K562 (cell line): ENCODE results near the gene GNG7. TPM values are rescaled to one million over a fixed set of nuclear protein-coding genes. Genes with fewer than 3 reads are reported as not detected.
A peak's percentile ranks its signal among the peaks of the same experiment; 100 is the strongest.

Source experiments
- BHLHE40 ChIP-seq: IDR thresholded peaks from 2 replicates; pipeline ENCODE4 v1.6.1; 2011; ENCODE audit warnings: low read length, improper control_type of control experiment
- CTBP1 ChIP-seq: fragments of 450-650 bp; IDR thresholded peaks from 2 replicates; pipeline ENCODE4 v1.6.1; 2016; ENCODE audit warnings: borderline replicate concordance
- HDGF ChIP-seq: fragments of 450-650 bp; IDR thresholded peaks from 2 replicates; pipeline ENCODE4 v1.6.1; 2016
- KLF16 ChIP-seq: IDR thresholded peaks from 2 replicates; pipeline ENCODE4 v1.6.1; 2016; ENCODE audit warnings: antibody characterized with exemption
- MAFK ChIP-seq: IDR thresholded peaks from 2 replicates; pipeline ENCODE4 v1.6.1; 2011; ENCODE audit warnings: low read length, improper control_type of control experiment
- TEAD4 ChIP-seq, 2 experiments: sonication (generic) in 1 of 2; formaldehyde crosslinking in 1 of 2; IDR thresholded peaks; 2 replicates each; pipeline versions ENCODE4 v1.6.1 to v1.8.0; 2012 to 2022; ENCODE audit warnings: borderline replicate concordance in 1 of 2, inconsistent platforms in 1 of 2, low read length in 1 of 2, mild to moderate bottlenecking in 1 of 2, missing genetic modification reagents in 1 of 2
- polyA plus RNA-seq, 8 experiments: library from polyadenylated mRNA; depleted of rRNA in 4 of 8; stranded (reverse) in 5 of 8; unstranded in 3 of 8; fragments of >200 nt; fragmentation: Nextera tagmentation in 2 of 8; fragmentation: Illumina TruSeq in 1 of 8; extraction: Ambion mirVana in 2 of 8; extraction: Trizol in 1 of 8; gene quantifications; 2 replicates each; pipeline versions ENCODE4 v1.2.1 to v1.2.3, GENCODE V29; 2011 to 2014; ENCODE audit warnings: inconsistent platforms in 1 of 8, missing spikeins in 1 of 8
- total RNA-seq, 7 experiments: library from RNA; depleted of rRNA in 6 of 7; stranded (reverse); fragments of >200 nt in 6 of 7; fragmentation: Illumina TruSeq in 2 of 7; extraction: Trizol in 2 of 7; gene quantifications; 2 replicates each; pipeline versions ENCODE4 v1.2.1 to v1.2.3, GENCODE V29; 2011 to 2021; ENCODE audit warnings: low replicate concordance in 1 of 7
- TF ChIP-seq, protein P1 (sequence below), 2 experiments: fragments of 450-650 bp in 1 of 2; sonication (generic) in 1 of 2; formaldehyde crosslinking in 1 of 2; IDR thresholded peaks in 1 of 2; conservative IDR thresholded peaks in 1 of 2; 2 replicates each; pipeline versions ENCODE4 v1.6.1 to v1.8.1; 2016 to 2023; ENCODE audit warnings: mild to moderate bottlenecking in 2 of 2, moderate library complexity in 2 of 2, inconsistent platforms in 1 of 2, missing genetic modification reagents in 1 of 2
- TF ChIP-seq, protein P2 (sequence below): sonication (generic); formaldehyde crosslinking; IDR thresholded peaks from 2 replicates; pipeline ENCODE4 v1.9.0; 2022; ENCODE audit warnings: mild to moderate bottlenecking, missing genetic modification reagents

Gene GNG7
- total and polyA plus RNA-seq, 9 of the 15 experiments (the other 6 are each of a cell fraction or from before 2014, with no cell fraction given) = 0.01 to 0.20 (median 0.06) TPM; not detected in 1

DNA sequence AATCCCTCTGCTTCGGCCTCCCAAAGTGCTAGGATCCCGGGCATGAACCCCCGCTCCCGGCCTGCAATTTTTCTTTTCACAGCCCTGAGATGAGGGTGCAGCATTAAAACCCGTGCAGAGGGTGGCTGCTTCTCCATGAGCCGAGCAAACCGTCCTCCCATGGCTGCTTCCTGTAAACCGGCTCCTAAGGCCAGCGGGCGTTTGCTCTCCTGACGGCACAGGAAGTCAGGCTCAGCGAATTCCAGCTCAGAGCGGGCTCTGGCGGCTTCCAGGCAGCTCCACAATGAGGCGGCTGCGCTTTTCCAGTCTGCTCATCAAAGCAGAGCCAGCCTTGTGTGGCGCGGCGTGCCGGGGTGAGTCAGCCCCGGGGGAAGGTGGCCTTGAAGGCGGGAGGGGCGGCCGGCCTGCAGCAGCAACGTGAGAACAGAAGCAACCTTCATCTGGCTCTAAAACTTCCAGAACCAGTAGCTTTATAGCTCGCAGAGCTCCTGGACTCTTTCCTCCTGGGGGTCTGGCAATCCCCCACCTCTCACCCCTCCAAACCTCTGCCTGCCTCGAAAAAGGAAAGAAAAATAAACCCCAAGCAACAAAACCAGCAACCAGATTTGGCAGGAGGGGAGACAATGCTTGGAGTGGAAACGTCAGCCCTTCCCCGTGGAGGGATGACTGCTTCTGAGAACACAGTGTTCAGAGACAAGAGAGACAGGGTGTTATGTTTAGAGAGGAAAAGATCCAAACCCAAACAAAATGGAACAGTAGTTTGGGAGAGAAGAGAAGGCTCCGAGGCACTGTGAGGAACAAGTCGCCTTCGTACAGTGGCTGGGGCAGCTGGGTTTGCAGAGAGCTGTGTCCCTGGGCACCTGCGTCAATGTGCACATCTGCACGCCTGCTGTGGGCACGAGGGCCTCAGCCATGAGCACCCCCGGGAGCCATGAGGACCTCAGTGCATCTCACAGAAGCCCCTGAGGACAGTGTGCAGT is 158.7 kb downstream of the GNG7 start (continued):
- TF ChIP-seq, protein P1, sequence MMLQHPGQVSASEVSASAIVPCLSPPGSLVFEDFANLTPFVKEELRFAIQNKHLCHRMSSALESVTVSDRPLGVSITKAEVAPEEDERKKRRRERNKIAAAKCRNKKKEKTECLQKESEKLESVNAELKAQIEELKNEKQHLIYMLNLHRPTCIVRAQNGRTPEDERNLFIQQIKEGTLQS (IDR thresholded peaks at IDR 0.05) = peak; percentile 90
- TF ChIP-seq, protein P1 (CRISPR knock-in tag; conservative IDR thresholded peaks at IDR 0.05) = 0 out of 2 replicates have a peak, but pooled peaks have one; percentile 56
- peak; percentile 75; the same call in 1 of the 2 replicates for TF ChIP-seq CTBP1
- peak; percentile 91 for TF ChIP-seq BHLHE40
- no peak for TF ChIP-seq HDGF
- TF ChIP-seq, protein P2, sequence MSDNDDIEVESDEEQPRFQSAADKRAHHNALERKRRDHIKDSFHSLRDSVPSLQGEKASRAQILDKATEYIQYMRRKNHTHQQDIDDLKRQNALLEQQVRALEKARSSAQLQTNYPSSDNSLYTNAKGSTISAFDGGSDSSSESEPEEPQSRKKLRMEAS (CRISPR knock-in tag) = peak; percentile 85
- peak; percentile 11; the same call in 1 of the 2 replicates for TF ChIP-seq MAFK
- peak; percentile 40; the same call in 1 of the 2 replicates for TF ChIP-seq TEAD4 (IDR thresholded peaks at IDR 0.05; ENCODE audit: low read length)
- TF ChIP-seq TEAD4 (CRISPR knock-in tag; IDR thresholded peaks at IDR 0.05; ENCODE audit: borderline replicate concordance) = no peak
- peak; percentile 29; the same call in 1 of the 2 replicates for TF ChIP-seq KLF16
